Activated CD8-positive, alpha-beta memory T cell treated with anti-CD3 and anti-CD28 coated beads for 36 hours (primary cell): ENCODE data around the gene SH3BP1. TPM values are rescaled to one million over a fixed set of nuclear protein-coding genes. Genes with fewer than 3 reads are reported as not detected.

Source experiments
- CTCF ChIA-PET: fragments of 350-600 bp; sonication (Branson Sonifier 250); formaldehyde crosslinking; loops from one replicate; lab custom pipeline; 2021; ENCODE audit warnings: antibody characterized with exemption; lab: Charles Lee
- POLR2A ChIA-PET: fragments of 350-600 bp; sonication (Branson Sonifier 250); formaldehyde crosslinking; loops from one replicate; lab custom pipeline; 2021; ENCODE audit warnings: antibody characterized with exemption; lab: Charles Lee
- total RNA-seq, 2 experiments: library from RNA; stranded (reverse); gene quantifications; one replicate each; pipeline ENCODE4 v1.2.3, GENCODE V29; 2021

The SH3BP1 gene
- total RNA-seq, 2 experiments from 2014 or later: 102 to 105 TPM

DNA sequence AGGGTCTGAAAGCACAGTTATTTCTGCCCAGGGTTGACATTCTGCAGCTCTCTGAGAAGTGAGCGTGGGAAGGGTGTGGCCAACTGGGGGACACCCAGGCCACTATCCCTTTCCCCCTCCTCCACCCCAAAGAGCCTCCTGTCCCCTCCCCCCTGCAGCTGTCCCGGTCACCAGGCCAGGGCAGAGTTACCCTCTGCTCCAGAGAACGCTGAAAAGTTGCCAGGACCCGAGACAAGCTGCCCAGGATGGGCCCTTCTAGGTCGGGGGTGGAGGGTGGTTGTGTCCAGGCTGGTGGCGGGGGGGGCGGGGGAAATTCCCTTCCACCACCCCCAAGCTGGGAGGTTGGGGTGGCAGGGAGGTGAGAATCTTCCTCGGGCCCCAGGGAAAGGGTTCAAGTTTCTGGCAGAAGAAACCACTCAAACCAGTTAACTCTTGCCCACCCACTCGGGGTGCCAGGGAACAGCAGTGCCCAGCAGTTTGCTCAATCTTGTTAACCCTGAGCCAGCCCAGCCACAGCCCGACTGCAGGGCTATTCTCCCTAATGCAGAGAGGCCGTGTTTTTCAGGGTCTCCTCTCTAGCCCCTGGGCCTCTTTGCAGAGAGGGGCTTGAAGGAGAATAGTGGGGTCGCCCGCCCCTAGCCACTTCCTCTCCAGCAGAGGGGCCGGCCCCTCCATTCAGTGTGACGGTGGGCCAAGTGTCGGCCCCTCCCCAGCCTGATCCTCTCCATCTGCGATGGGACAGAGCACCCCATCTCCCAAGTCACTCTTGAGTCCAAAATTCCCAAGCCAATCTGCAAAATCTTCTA is 36.7 kb downstream of the SH3BP1 start:
- POLR2A ChIA-PET: interaction anchor here (1.0 to 3.1 kb wide), 5 partner anchors 15 to 277 kb away, joined by 3 to 23 read pairs (median 6); partner anchors contain the start of genes C22orf23, GGA1, PDXP and POLR2F
- CTCF ChIA-PET: interaction anchor here (1.0 to 21.6 kb wide), 7 partner anchors 10 to 69 kb away, joined by 3 to 239 read pairs (median 4); partner anchors contain the start of genes NOL12, PDXP and SH3BP1

GRCh38 chr22:37676736-37677492 is 37.4 kb downstream of the SH3BP1 start:
- ChIA-PET POLR2A (interaction anchor here (1.0 to 3.1 kb wide), 6 partner anchors 13 to 276 kb away, joined by 3 to 23 read pairs (median 4); partner anchors contain the start of genes C22orf23, GGA1, PDXP and POLR2F), CTCF (interaction anchor here (1.0 to 21.6 kb wide), 4 partner anchors 16 to 70 kb away, joined by 3 to 239 read pairs (median 6); partner anchors contain the start of genes PDXP and SH3BP1)

GRCh38 chr22:37677493-37677974 is 38.1 kb downstream of the SH3BP1 start:
- ChIA-PET POLR2A (interaction anchor here (1.4 to 3.1 kb wide), 4 partner anchors 14 to 69 kb away, joined by 4 to 23 read pairs (median 8); partner anchors contain the start of genes GGA1 and PDXP), CTCF (interaction anchor here (1.0 to 21.6 kb wide), 3 partner anchors 16 to 37 kb away, joined by 3 to 239 read pairs (median 7); partner anchors contain the start of genes PDXP and SH3BP1)

GRCh38 chr22:37678372-37678771 is 38.9 kb downstream of the SH3BP1 start:
- ChIA-PET POLR2A (interaction anchor here (0.7 to 1.5 kb wide), 3 partner anchors 35 to 531 kb away, joined by 4 to 7 read pairs (median 4); no protein-coding TSS in a partner anchor), CTCF (interaction anchor here (0.7 to 21.6 kb wide), 3 partner anchors 19 to 38 kb away, joined by 3 to 239 read pairs (median 7); partner anchors contain the start of genes PDXP and SH3BP1)

DNA sequence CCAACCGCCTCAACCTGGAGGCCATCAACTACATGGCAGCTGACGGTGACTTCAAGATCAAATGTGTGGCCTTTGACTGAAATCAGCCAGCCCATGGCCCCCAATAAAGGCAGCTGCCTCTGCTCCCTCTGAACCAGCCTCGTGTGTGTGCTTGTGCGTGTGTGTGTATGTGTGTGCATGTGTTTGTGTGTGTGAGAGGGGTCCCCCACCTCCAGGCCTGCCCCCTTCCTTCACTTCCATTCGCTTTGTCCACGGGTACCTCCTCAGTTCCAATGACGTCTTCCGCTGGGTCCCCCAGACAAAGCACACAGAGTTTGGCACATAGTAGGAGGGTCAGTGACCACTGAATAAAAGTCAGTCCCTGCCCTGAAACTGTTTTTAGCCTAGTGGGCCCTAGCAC is 40.2 kb downstream of the SH3BP1 start:
- ChIA-PET POLR2A (interaction anchor here (1.2 kb wide), 1 partner anchor 37 kb away, joined by 6 read pairs; no protein-coding TSS in a partner anchor), CTCF (interaction anchor here (4.7 to 21.6 kb wide), 3 partner anchors 8 to 56 kb away, joined by 25 to 239 read pairs (median 71); partner anchors contain the start of gene SH3BP1)

- ChIA-PET POLR2A (interaction anchor here (1.2 to 1.5 kb wide), 2 partner anchors 22 to 38 kb away, joined by 6 to 7 read pairs; partner anchors contain the start of gene PDXP), CTCF (interaction anchor here (0.7 to 21.6 kb wide), 9 partner anchors 9 to 138 kb away, joined by 3 to 239 read pairs (median 19); partner anchors contain the start of genes PDXP and SH3BP1)
Measured at GRCh38 chr22:37680191-37680851, 40.9 kb downstream of the SH3BP1 start.

DNA sequence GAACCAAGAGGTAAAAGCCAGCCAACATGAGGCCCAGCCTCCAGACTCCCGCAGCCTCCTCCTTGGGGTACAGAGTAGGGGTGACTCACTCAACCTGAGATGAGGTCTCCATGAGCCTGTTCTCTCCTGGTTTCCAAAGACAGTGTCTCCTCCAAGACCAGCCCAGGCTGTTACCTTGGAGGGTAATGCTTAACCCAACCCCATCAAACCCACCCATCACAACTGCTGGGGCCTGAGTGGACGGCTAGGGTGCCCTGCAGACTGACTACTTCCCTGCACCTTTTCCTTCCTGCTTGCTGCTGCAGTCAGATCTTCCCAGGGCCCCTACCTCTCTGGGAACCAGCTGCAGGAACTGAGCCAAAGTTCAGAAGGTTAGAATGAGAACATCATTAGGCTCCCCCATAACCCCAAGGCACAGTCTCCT is 41.5 kb downstream of the SH3BP1 start:
- POLR2A ChIA-PET: interaction anchor here (1.3 to 1.5 kb wide), 2 partner anchors 23 to 38 kb away, joined by 4 to 7 read pairs; partner anchors contain the start of gene PDXP
- CTCF ChIA-PET: interaction anchor here (0.6 to 21.6 kb wide), 18 partner anchors 10 to 162 kb away, joined by 3 to 239 read pairs (median 5); partner anchors contain the start of genes CARD10, GGA1, PDXP and SH3BP1

- ChIA-PET CTCF (interaction anchor here (0.6 to 21.6 kb wide), 21 partner anchors 10 to 193 kb away, joined by 3 to 239 read pairs (median 4); partner anchors contain the start of genes CARD10, GGA1, PDXP and SH3BP1), POLR2A (interaction anchor here (1.3 to 1.5 kb wide), 2 partner anchors 23 to 38 kb away, joined by 4 to 7 read pairs; partner anchors contain the start of gene PDXP)
Measured at GRCh38 chr22:37681556-37682049, 42.1 kb downstream of the SH3BP1 start.

DNA sequence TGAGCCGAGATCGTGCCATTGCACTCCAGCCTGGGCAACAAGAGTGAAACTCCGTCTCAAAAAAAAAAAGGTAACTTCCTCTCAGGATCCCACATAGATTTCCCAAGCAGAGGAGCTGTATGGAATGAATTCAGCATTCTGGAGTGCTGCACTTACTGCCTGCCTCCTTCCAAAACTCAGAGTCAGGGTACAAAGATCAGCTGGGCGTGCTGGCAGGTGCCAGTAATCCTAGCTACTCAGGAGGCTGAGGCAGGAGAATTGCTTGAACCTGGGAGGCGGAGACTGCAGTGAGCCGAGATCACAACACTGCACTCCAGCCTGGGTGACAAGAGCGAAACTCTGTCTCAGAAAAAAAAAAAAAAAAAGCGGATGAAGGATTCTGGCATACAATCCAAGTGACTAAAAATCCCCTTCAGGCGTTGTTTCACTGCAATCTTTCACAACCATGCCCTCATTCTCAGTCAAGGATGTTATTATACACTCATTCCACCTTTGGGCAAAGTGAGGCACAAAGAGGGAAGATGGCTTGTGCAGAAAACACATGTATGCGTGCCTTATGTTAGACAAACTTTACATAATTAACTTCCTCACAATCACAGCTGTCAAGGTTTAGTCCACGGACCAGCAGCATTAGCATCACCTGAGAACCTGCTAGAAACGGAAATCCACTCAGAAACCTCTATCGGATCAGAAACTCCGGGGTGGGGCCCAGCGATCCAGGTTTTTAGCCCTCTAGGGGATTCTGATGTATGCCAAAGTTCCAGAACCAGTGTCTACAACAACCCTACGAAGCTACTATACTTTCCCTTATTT is 45.5 kb downstream of the SH3BP1 start:
- POLR2A ChIA-PET: interaction anchor here (0.6 kb wide), 1 partner anchor 1489 kb away, joined by 3 read pairs; no protein-coding TSS in a partner anchor
- CTCF ChIA-PET: interaction anchor here (1.1 to 21.6 kb wide), 3 partner anchors 44 to 62 kb away, joined by 3 to 239 read pairs (median 71); partner anchors contain the start of gene SH3BP1

DNA sequence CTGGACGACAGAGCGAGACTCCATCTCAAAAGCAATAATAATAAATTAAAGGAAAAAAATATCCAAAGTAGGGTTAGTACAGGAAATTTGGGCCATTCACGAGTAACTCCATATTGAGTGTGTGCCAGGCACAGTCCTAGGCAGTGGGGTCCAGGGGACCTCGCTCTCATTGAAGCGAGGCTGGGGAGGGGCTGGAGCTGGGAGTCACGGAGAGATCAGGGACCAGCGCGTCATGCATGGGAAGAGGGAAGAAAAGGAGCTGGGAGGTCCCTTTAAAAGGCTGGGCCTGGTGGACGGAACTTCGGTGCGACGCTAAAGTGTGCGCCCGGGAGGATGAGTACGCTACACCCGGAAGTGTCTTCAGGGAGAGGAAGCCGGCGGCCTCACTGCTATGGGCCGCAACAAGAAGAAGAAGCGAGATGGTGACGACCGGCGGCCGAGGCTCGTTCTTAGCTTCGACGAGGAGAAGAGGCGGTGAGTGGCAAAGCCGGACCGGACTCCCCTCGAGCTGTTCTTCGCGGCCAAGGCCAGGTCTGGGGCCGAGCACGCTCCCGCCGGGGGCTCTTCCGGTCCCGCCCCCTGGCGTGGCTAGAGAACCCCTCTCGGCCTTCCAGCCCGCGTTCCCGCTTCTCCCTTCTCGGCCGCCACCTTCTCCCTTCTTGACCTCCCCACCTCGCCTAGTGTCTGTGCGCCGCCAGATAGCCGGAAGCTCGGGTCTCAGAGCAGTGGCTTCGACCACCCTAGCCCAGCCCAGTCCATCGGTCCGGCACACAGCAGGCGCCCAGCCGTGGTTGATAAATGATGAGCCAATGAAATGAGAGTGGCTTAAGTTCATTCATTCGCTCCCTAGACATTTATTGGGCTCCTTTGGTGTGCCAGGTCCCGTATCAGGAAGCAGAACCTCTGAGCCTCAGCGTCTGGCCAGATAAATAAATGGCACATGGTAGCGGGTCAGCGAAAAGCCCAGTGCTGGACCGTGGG is 46.8 kb downstream of the SH3BP1 start, which contains the start of gene NOL12:
TSS of gene NOL12 (plus strand) at position 342 of the 981 bp plus-strand sequence. CDS start at position 392, 50 bp downstream.
- CTCF ChIA-PET: interaction anchor here (1.0 to 21.6 kb wide), 6 partner anchors 9 to 80 kb away, joined by 3 to 239 read pairs (median 4); partner anchors contain the start of genes LGALS1 and SH3BP1

GRCh38 chr22:37690407-37690806 is 50.9 kb downstream of the SH3BP1 start:
- POLR2A ChIA-PET: interaction anchor here (0.5 kb wide), 1 partner anchor 109 kb away, joined by 5 read pairs; no protein-coding TSS in a partner anchor
- CTCF ChIA-PET: interaction anchor here (21.6 kb wide), 1 partner anchor 50 kb away, joined by 239 read pairs; the partner anchor contains the start of gene SH3BP1

More for the DNA sequence above, 46.8 kb downstream of the SH3BP1 start, which contains the start of gene NOL12:
- POLR2A ChIA-PET: interaction anchor here (0.5 to 1.3 kb wide), 5 partner anchors 25 to 95 kb away, joined by 3 to 6 read pairs (median 4); partner anchors contain the start of gene GGA1

DNA sequence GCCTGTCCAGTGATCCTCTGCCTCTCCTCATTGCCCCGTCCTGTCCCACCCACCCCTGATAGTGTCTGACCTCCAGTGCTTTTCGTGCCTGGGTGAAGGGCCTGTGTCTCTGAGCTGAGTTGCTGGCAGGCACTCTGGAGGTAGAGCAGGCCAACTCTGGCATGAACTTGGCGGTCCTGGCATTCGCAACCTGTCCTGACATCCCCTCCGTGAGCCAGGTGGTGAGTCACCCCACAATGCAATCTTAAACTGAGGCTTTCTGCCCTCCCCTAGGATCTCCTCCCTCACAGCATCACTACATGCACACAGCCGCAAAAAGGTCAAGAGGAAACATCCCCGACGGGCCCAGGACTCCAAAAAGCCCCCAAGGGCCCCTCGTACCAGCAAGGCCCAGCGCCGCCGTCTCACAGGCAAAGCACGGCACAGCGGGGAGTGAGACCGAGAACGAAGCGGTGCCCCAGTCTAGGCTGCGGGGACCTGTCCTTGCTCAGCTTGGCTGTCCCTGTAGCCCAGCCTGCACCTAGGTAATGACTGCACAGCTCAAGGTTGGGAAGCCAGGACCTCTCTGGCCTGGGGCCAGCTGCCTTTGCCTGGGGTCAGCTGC is 51.5 kb downstream of the SH3BP1 start:
- ChIA-PET CTCF (interaction anchor here (2.0 to 21.6 kb wide), 2 partner anchors 9 to 50 kb away, joined by 7 to 239 read pairs; partner anchors contain the start of gene SH3BP1), POLR2A (no interaction called here)

DNA sequence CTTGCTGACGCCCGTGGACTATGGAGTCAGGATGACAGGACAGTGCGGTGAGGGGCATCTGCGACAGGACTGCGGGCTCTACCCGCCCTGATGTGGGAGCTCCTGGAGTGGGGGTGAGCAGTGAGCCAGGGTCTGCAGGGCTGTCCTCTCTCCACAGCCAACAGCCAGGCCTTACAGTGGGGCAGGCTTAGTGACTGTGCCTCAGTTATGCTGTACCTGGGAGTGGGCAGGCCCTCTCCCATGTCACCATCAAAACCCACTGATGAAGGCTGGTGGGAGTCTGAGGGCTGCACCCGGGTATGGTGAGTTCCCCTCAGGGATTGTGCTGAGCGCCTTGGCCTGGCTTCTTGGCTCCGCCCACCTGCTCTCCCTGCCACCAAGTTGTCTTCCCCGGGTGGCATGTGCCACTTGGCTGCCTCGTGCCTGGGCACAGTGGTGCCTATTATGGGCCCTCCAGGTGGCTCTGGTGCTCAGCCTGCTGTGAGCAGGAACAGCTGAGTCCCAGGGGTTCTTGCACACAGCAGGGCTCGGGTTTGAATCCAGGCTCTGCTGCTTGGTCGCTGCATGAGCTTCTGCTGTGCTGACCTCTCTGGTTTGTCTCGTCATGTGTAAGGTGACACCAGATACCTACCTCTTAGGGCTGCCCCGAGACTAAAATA is 53.3 kb downstream of the SH3BP1 start:
- ChIA-PET CTCF (interaction anchor here (2.0 kb wide), 1 partner anchor 11 kb away, joined by 7 read pairs; no protein-coding TSS in a partner anchor), POLR2A (interaction anchor here (0.5 kb wide), 1 partner anchor 10 kb away, joined by 6 read pairs; no protein-coding TSS in a partner anchor)
